Transverse colon (tissue), 4 donors: ENCODE results near the gene IL36B. TPM values are rescaled to one million over a fixed set of nuclear protein-coding genes. Genes with fewer than 3 reads are reported as not detected.

ENCODE experiments used
- DNase-seq: peaks from one replicate; pipeline ENCODE4 v3.0.0-alpha.2; 2019
- H3K27ac ChIP-seq, 4 donors: fragments of 200-600 bp; sonication (generic); 2 replicates each; pipeline ENCODE4 v1.5.1; 2016 to 2018; ENCODE audit warnings: inconsistent platforms in 4 of 4
- H3K27me3 ChIP-seq: fragments of 200-600 bp; sonication (generic); 2 replicates; pipeline ENCODE4 v1.5.1; 2017; ENCODE audit warnings: inconsistent platforms
- H3K36me3 ChIP-seq, 4 donors: fragments of 200-600 bp; sonication (generic); 2 replicates each; pipeline ENCODE4 v1.5.1; 2017 to 2019; ENCODE audit warnings: inconsistent platforms in 4 of 4
- H3K4me1 ChIP-seq, 4 donors: fragments of 200-600 bp; sonication (generic); 2 replicates each; pipeline ENCODE4 v1.5.1; 2017 to 2020; ENCODE audit warnings: inconsistent platforms in 4 of 4
- H3K4me3 ChIP-seq, 4 donors: fragments of 200-600 bp; sonication (generic); 1 replicate in 1 of 4; 2 replicates in 3 of 4; pipeline versions ENCODE4 v1.5.1 to v1.6.1; 2017 to 2019; ENCODE audit warnings: inconsistent platforms in 4 of 4
- H3K9me3 ChIP-seq, 2 donors: fragments of 200-600 bp; sonication (generic); 2 replicates each; pipeline ENCODE4 v1.5.1; 2017 to 2019; ENCODE audit warnings: inconsistent platforms in 2 of 2
- CTCF ChIP-seq, 5 experiments: fragments of 200-600 bp in 3 of 5; fragments of 450-650 bp in 2 of 5; sonication (generic) in 3 of 5; IDR thresholded peaks; 1 replicate in 2 of 5; 2 replicates in 3 of 5; pipeline ENCODE4 v1.5.1; 2016 to 2017; ENCODE audit warnings: antibody characterized with exemption in 5 of 5, inconsistent platforms in 3 of 5, mild to moderate bottlenecking in 2 of 5, moderate library complexity in 1 of 5
- EP300 ChIP-seq: sonication (generic); formaldehyde crosslinking; IDR thresholded peaks from one replicate; pipeline ENCODE4 v1.6.1; 2017; ENCODE audit warnings: antibody characterized with exemption, low read depth
- POLR2A ChIP-seq: fragments of 450-650 bp; IDR thresholded peaks from one replicate; pipeline ENCODE4 v1.6.1; 2016; ENCODE audit warnings: antibody characterized with exemption, mild to moderate bottlenecking, moderate library complexity
- POLR2AphosphoS5 ChIP-seq, 3 donors: sonication (generic); formaldehyde crosslinking; IDR thresholded peaks; one replicate each; pipeline ENCODE4 v1.6.1; 2016; ENCODE audit warnings: antibody characterized with exemption in 3 of 3
- WGBS, 2 donors: methylation state at CpG; one replicate each; pipeline ENCODE4 v1.1.5; 2018; ENCODE audit warnings: low coverage in 1 of 2; 5-methylcytosine and 5-hydroxymethylcytosine counted together
- in situ Hi-C, 4 donors: fragments of 200-750 bp; cut with MboI; loops; one replicate each; pipeline versions ENCODE4 v1.15.0 to v1.15.1; 2017; ENCODE audit warnings: low sequenced_read_pairs in 3 of 4, low pct_ligation_motif_present in 1 of 4, low pct_unique_long_range_greater_than_20kb in 1 of 4
- intact Hi-C: fragments of 100-400 bp; cut with DNase I; formaldehyde crosslinking; loops from one replicate; pipeline ENCODE4 v1.15.1; 2023; ENCODE audit warnings: low total_unique reads
- total RNA-seq, 4 donors: library from RNA; depleted of rRNA; stranded (reverse); fragments of >200 nt; gene quantifications; one replicate each; pipeline ENCODE4 v1.1.0, GENCODE V29; 2016

The IL36B gene
- total RNA-seq, 4 donors from 2014 or later = not detected

- WGBS, 2 donors = 81% methylated on average over 2 of the region's 3 CpGs
- Histone ChIP-seq H3K36me3 (no peaks in the 10 kb centered on the region), H3K4me1 (peaks cover 0 to 2% (median 0%) of the 10 kb centered on the region in 4 donors), H3K27ac (no peak overlapping the region), H3K9me3 (no peaks in the 10 kb centered on the region), H3K27me3 (no peaks in the 10 kb centered on the region), H3K4me3 (no peak overlapping the region)
- in situ Hi-C loops (no loop called here), intact Hi-C loops (no loop called here)
- no peak for DNase-seq
- TF ChIP-seq CTCF (IDR thresholded peaks at IDR 0.05) (no peak), POLR2A (no peak), POLR2AphosphoS5 (IDR thresholded peaks at IDR 0.05) (no peak), EP300 (no peak)
Observed at GRCh38 chr2:113073325-113073834, 20.7 kb upstream of the IL36B start.

- Histone ChIP-seq H3K27me3 (no peaks in the 10 kb centered on the region), H3K27ac (no peak overlapping the region), H3K36me3 (no peaks in the 10 kb centered on the region), H3K9me3 (no peaks in the 10 kb centered on the region), H3K4me3 (no peak overlapping the region), H3K4me1 (no peaks in the 10 kb centered on the region)
- no peak for TF ChIP-seq POLR2A
- no peak for TF ChIP-seq CTCF (IDR thresholded peaks at IDR 0.05)
- no peak for TF ChIP-seq EP300
- TF ChIP-seq POLR2AphosphoS5 (IDR thresholded peaks at IDR 0.05) = no peak
- in situ Hi-C loops = no loop called here
- DNase-seq = no peak
- intact Hi-C loops = no loop called here
- 71% methylated on average over 4 of the region's 4 CpGs; no CpG with 5 or more reads in 1 of the 2 donors for WGBS, 2 donors
Observed at GRCh38 chr2:113072584-113072983, 19.9 kb upstream of the IL36B start.

- no peak for TF ChIP-seq POLR2A
- no peak for TF ChIP-seq CTCF (IDR thresholded peaks at IDR 0.05)
- intact Hi-C loops (no loop called here), in situ Hi-C loops (no loop called here)
- DNase-seq = no peak
- no peak overlapping the region for H3K27ac ChIP-seq
- H3K36me3 ChIP-seq = no peaks in the 10 kb centered on the region
- WGBS, 2 donors = 88 to 91% methylated on average over 1 of the region's 1 CpG
- no peaks in the 10 kb centered on the region for H3K9me3 ChIP-seq
- H3K27me3 ChIP-seq = no peaks in the 10 kb centered on the region
- H3K4me3 ChIP-seq = no peak overlapping the region
- no peaks in the 10 kb centered on the region for H3K4me1 ChIP-seq
Observed at GRCh38 chr2:113070606-113070975, 17.9 kb upstream of the IL36B start.

GRCh38 chr2:113069676-113070605, 17.3 kb upstream of the IL36B start:
- no peaks in the 10 kb centered on the region for H3K9me3 ChIP-seq
- H3K27me3 ChIP-seq = no peaks in the 10 kb centered on the region
- WGBS, 2 donors = 91 to 100% methylated on average over 1 to 4 of the region's 4 CpGs
- TF ChIP-seq EP300 (no peak), POLR2AphosphoS5 (IDR thresholded peaks at IDR 0.05) (no peak), POLR2A (no peak)
- intact Hi-C loops = no loop called here
- H3K4me1 ChIP-seq = no peaks in the 10 kb centered on the region
- no peaks in the 10 kb centered on the region for H3K36me3 ChIP-seq
- H3K27ac ChIP-seq = no peak overlapping the region
- in situ Hi-C loops = no loop called here
- DNase-seq = no peak
- H3K4me3 ChIP-seq = no peak overlapping the region
